ENCODE data around the gene ME3.

The ME3 gene

GRCh38 chr11:86510097-86510496, 162.3 kb downstream of the ME3 start:
- no peak for DNase-seq

- no peak for DNase-seq
Measured at GRCh38 chr11:86509588-86509974, 162.8 kb downstream of the ME3 start.

- DNase-seq, result no peak
Measured at GRCh38 chr11:86508604-86509587, 163.5 kb downstream of the ME3 start.

- no peak for DNase-seq
Measured at GRCh38 chr11:86507249-86507845, 165.1 kb downstream of the ME3 start.

- DNase-seq, result no peak
Measured at GRCh38 chr11:86506235-86506634, 166.2 kb downstream of the ME3 start.

- no peak for DNase-seq
Measured at GRCh38 chr11:86503131-86503530, 169.3 kb downstream of the ME3 start.

GRCh38 chr11:86502137-86502642, 170.2 kb downstream of the ME3 start:
- DNase-seq, result no peak

GRCh38 chr11:86500500-86501140, 171.8 kb downstream of the ME3 start:
- no peak for DNase-seq

GRCh38 chr11:86499723-86500129, 172.7 kb downstream of the ME3 start:
- DNase-seq, result no peak

- no peak for DNase-seq
Measured at GRCh38 chr11:86497836-86498235, 174.6 kb downstream of the ME3 start.

GRCh38 chr11:86497310-86497709, 175.1 kb downstream of the ME3 start:
- no peak for DNase-seq

GRCh38 chr11:86495351-86495750, 177.1 kb downstream of the ME3 start:
- no peak for DNase-seq

- no peak for DNase-seq
Measured at GRCh38 chr11:86492370-86493010, 179.9 kb downstream of the ME3 start.

- no peak for DNase-seq
Measured at GRCh38 chr11:86491027-86491426, 181.4 kb downstream of the ME3 start.

- no peak for DNase-seq
Measured at GRCh38 chr11:86490582-86490981, 181.8 kb downstream of the ME3 start.

GRCh38 chr11:86489442-86489841, 183.0 kb downstream of the ME3 start:
- no peak for DNase-seq

- peak; percentile 18 for DNase-seq
Measured at GRCh38 chr11:86488553-86488952, 183.9 kb downstream of the ME3 start.

- no peak for DNase-seq
Measured at GRCh38 chr11:86487671-86488070, 184.7 kb downstream of the ME3 start.

GRCh38 chr11:86486261-86487030, 186.0 kb downstream of the ME3 start:
- DNase-seq, result peak; percentile 45

- DNase-seq, result no peak
Measured at GRCh38 chr11:86484795-86485166, 187.6 kb downstream of the ME3 start.

GRCh38 chr11:86483940-86484794, 188.2 kb downstream of the ME3 start:
- DNase-seq, result no peak

All from DMS153 (cell line).